IPS-NIHi7 (cell line): ENCODE measurements around the gene WDR20.
"Not testable (repeated sequence)": the region's sequence is repeated elsewhere in the genome, so short reads cannot be mapped to it uniquely, and the experiment has no call there.

ENCODE experiments used
- DNase-seq: peaks from one replicate; pipeline ENCODE4 v3.0.0; 2012; ENCODE audit warnings: mixed read lengths; ENCODE audit errors: extremely low spot score

The WDR20 gene

GRCh38 chr14:102171173-102172020 lies 31.7 kb downstream of the WDR20 start:
- DNase-seq = no peak

- DNase-seq = not testable (repeated sequence)
Observed at GRCh38 chr14:102172021-102172272, 32.2 kb downstream of the WDR20 start.

GRCh38 chr14:102172721-102173120 lies 33.0 kb downstream of the WDR20 start:
- not testable (repeated sequence) for DNase-seq

GRCh38 chr14:102177161-102177560 lies 37.5 kb downstream of the WDR20 start:
- DNase-seq = no peak

- DNase-seq = no peak
Observed at GRCh38 chr14:102178806-102179205, 39.1 kb downstream of the WDR20 start.

GRCh38 chr14:102180248-102180998 lies 40.7 kb downstream of the WDR20 start:
- DNase-seq = no peak

- DNase-seq = no peak
Observed at GRCh38 chr14:102181187-102181586, 41.5 kb downstream of the WDR20 start.

GRCh38 chr14:102182190-102182589 lies 42.5 kb downstream of the WDR20 start:
- DNase-seq = no peak

- DNase-seq = no peak
Observed at GRCh38 chr14:102182936-102183619, 43.4 kb downstream of the WDR20 start.

- DNase-seq = no peak
Observed at GRCh38 chr14:102183886-102184285, 44.2 kb downstream of the WDR20 start.

- no peak for DNase-seq
Observed at GRCh38 chr14:102184316-102185035, 44.8 kb downstream of the WDR20 start.

- no peak for DNase-seq
Observed at GRCh38 chr14:102185360-102185759, 45.7 kb downstream of the WDR20 start.

- DNase-seq = no peak
Observed at GRCh38 chr14:102187044-102187443, 47.3 kb downstream of the WDR20 start.

- DNase-seq = no peak
Observed at GRCh38 chr14:102187568-102188001, 47.9 kb downstream of the WDR20 start.

- DNase-seq = no peak
Observed at GRCh38 chr14:102188187-102188586, 48.5 kb downstream of the WDR20 start.

GRCh38 chr14:102189874-102190273 lies 50.2 kb downstream of the WDR20 start:
- no peak for DNase-seq

- no peak for DNase-seq
Observed at GRCh38 chr14:102192840-102193502, 53.3 kb downstream of the WDR20 start.

GRCh38 chr14:102194856-102195255 lies 55.2 kb downstream of the WDR20 start:
- DNase-seq = no peak

- DNase-seq = no peak
Observed at GRCh38 chr14:102195446-102195845, 55.7 kb downstream of the WDR20 start.

GRCh38 chr14:102196039-102196901 lies 56.6 kb downstream of the WDR20 start:
- DNase-seq = no peak

- DNase-seq = no peak
Observed at GRCh38 chr14:102196902-102197230, 57.2 kb downstream of the WDR20 start.
